H9 (cell line): ENCODE measurements around the gene TSC1. TPM values are rescaled to one million over a fixed set of nuclear protein-coding genes. Genes with fewer than 3 reads are reported as not detected.

Source experiments
- DNase-seq: peaks from one replicate; pipeline ENCODE4 v3.0.0-alpha.2; 2017
- H2AFZ ChIP-seq: one replicate; pipeline ENCODE4 v1.6.1; 2013; ENCODE audit warnings: mild to moderate bottlenecking, low read length, control low read depth, moderate library complexity
- H2AK5ac ChIP-seq: 2 replicates; pipeline ENCODE4 v1.6.1; 2013; ENCODE audit warnings: low read length, control low read depth, mixed read lengths; ENCODE audit not compliant: insufficient read length
- H2BK120ac ChIP-seq: one replicate; pipeline ENCODE4 v1.6.1; 2013; ENCODE audit warnings: low read depth, mild to moderate bottlenecking, low read length, control low read depth, inconsistent platforms; ENCODE audit not compliant: poor library complexity, severe bottlenecking
- H2BK12ac ChIP-seq: 2 replicates; pipeline ENCODE4 v1.6.1; 2013; ENCODE audit warnings: low read length, control low read depth, mixed read lengths, low read depth; ENCODE audit not compliant: insufficient read length
- H2BK15ac ChIP-seq: 2 replicates; pipeline ENCODE4 v1.6.1; 2013; ENCODE audit warnings: low read depth, low read length, control low read depth
- H2BK20ac ChIP-seq: one replicate; pipeline ENCODE4 v1.6.1; 2013; ENCODE audit warnings: low read depth, mild to moderate bottlenecking, low read length, control low read depth, inconsistent platforms; ENCODE audit not compliant: poor library complexity, severe bottlenecking
- H2BK5ac ChIP-seq: 2 replicates; pipeline ENCODE4 v1.6.1; 2013; ENCODE audit warnings: low read length, control low read depth, mixed read lengths; ENCODE audit not compliant: insufficient read length
- H3K14ac ChIP-seq: 2 replicates; pipeline ENCODE4 v1.6.1; 2013; ENCODE audit warnings: low read length, control low read depth; ENCODE audit not compliant: insufficient read depth
- H3K18ac ChIP-seq: 2 replicates; pipeline ENCODE4 v1.6.1; 2013; ENCODE audit warnings: low read depth, mild to moderate bottlenecking, mixed read lengths, low read length, control low read depth; ENCODE audit not compliant: insufficient read length
- H3K23ac ChIP-seq: 2 replicates; pipeline ENCODE4 v1.6.1; 2013; ENCODE audit warnings: low read length, control low read depth, mixed read lengths, low read depth; ENCODE audit not compliant: insufficient read length
- H3K23me2 ChIP-seq: 2 replicates; pipeline ENCODE4 v1.6.1; 2013; ENCODE audit warnings: low read depth, mild to moderate bottlenecking, mixed read lengths, low read length, control low read depth; ENCODE audit not compliant: insufficient read length, poor library complexity, severe bottlenecking
- H3K27ac ChIP-seq: 2 replicates; pipeline ENCODE4 v1.5.1; 2013; ENCODE audit warnings: low read length, control low read depth, mixed read lengths, low read depth; ENCODE audit not compliant: insufficient read length
- H3K27me3 ChIP-seq: 2 replicates; pipeline ENCODE4 v1.6.1; 2013; ENCODE audit warnings: low read length, control low read depth, inconsistent platforms; ENCODE audit not compliant: insufficient read depth
- H3K4ac ChIP-seq: 2 replicates; pipeline ENCODE4 v1.6.1; 2013; ENCODE audit warnings: low read depth, mild to moderate bottlenecking, control low read depth, inconsistent platforms, low read length, moderate library complexity
- H3K4me1 ChIP-seq: 2 replicates; pipeline ENCODE4 v1.6.1; 2013; ENCODE audit warnings: low read length, control low read depth, inconsistent platforms; ENCODE audit not compliant: insufficient read depth
- H3K4me2 ChIP-seq: 2 replicates; pipeline ENCODE4 v1.6.1; 2013; ENCODE audit warnings: low read length, control low read depth, mixed read lengths; ENCODE audit not compliant: insufficient read length, insufficient read depth
- H3K56ac ChIP-seq: 2 replicates; pipeline ENCODE4 v1.6.1; 2013; ENCODE audit warnings: low read depth, mild to moderate bottlenecking, mixed read lengths, low read length, control low read depth; ENCODE audit not compliant: insufficient read length
- H3K79me1 ChIP-seq: 2 replicates; pipeline ENCODE4 v1.6.1; 2013; ENCODE audit warnings: low read depth, mild to moderate bottlenecking, moderate library complexity, low read length, control low read depth, inconsistent platforms; ENCODE audit not compliant: insufficient read depth, poor library complexity, severe bottlenecking
- H3K79me2 ChIP-seq: 2 replicates; pipeline ENCODE4 v1.6.1; 2013; ENCODE audit warnings: low read length, control low read depth, inconsistent platforms; ENCODE audit not compliant: insufficient read depth
- H3K9ac ChIP-seq: 2 replicates; pipeline ENCODE4 v1.6.1; 2013; ENCODE audit warnings: low read length, control low read depth, mixed read lengths; ENCODE audit not compliant: insufficient read length; ENCODE audit errors: extremely low read depth
- H3K9me3 ChIP-seq: one replicate; pipeline ENCODE4 v1.6.1; 2013; ENCODE audit warnings: low read depth, low read length, inconsistent platforms; ENCODE audit not compliant: control insufficient read depth
- H3T11ph ChIP-seq: one replicate; pipeline ENCODE4 v1.6.1; 2013; ENCODE audit warnings: mild to moderate bottlenecking, low read length, control low read depth, inconsistent platforms
- H4K20me1 ChIP-seq: one replicate; pipeline ENCODE4 v1.6.1; 2013; ENCODE audit not compliant: control insufficient read depth, insufficient read length, insufficient read depth
- H4K5ac ChIP-seq: 2 replicates; pipeline ENCODE4 v1.6.1; 2013; ENCODE audit warnings: low read depth, mild to moderate bottlenecking, mixed read lengths, low read length, control low read depth; ENCODE audit not compliant: insufficient read length
- H4K8ac ChIP-seq: replicated peaks from 2 replicates; pipeline ENCODE4 v1.6.1; 2013; ENCODE audit warnings: low read length, control low read depth, mixed read lengths, low read depth; ENCODE audit not compliant: insufficient read length
- H4K91ac ChIP-seq: 2 replicates; pipeline ENCODE4 v1.6.1; 2013; ENCODE audit warnings: low read depth, mild to moderate bottlenecking, moderate library complexity, mixed read lengths, low read length, control low read depth; ENCODE audit not compliant: insufficient read length
- H3K27ac Mint-ChIP-seq, 3 experiments: 2 replicates in 2 of 3; 3 replicates in 1 of 3; pipeline ENCODE4 v1.8.0; 2020 to 2021; ENCODE audit warnings: mixed read lengths in 3 of 3, mild to moderate bottlenecking in 1 of 3, moderate library complexity in 1 of 3
- H3K27me3 Mint-ChIP-seq: 2 replicates; pipeline ENCODE4 v1.8.0; 2021; ENCODE audit warnings: low read depth, mild to moderate bottlenecking, moderate library complexity, mixed read lengths
- H3K36me3 Mint-ChIP-seq, 3 experiments: 2 replicates in 2 of 3; 3 replicates in 1 of 3; pipeline ENCODE4 v1.8.0; 2020 to 2021; ENCODE audit warnings: low read depth in 3 of 3, mixed read lengths in 3 of 3; ENCODE audit not compliant: insufficient read depth in 1 of 3
- H3K4me1 Mint-ChIP-seq, 2 experiments: 2 replicates each; pipeline ENCODE4 v1.8.0; 2020; ENCODE audit warnings: mixed read lengths in 2 of 2
- H3K4me3 Mint-ChIP-seq, 2 experiments: 2 replicates in 1 of 2; 3 replicates in 1 of 2; pipeline ENCODE4 v1.8.0; 2020 to 2021; ENCODE audit warnings: mild to moderate bottlenecking in 2 of 2, mixed read lengths in 2 of 2, moderate library complexity in 1 of 2
- H3K9me3 Mint-ChIP-seq, 2 experiments: 2 replicates in 1 of 2; 3 replicates in 1 of 2; pipeline ENCODE4 v1.8.0; 2020; ENCODE audit warnings: mild to moderate bottlenecking in 2 of 2, mixed read lengths in 2 of 2, moderate library complexity in 1 of 2
- CTCF ChIP-seq: fragments of 200-600 bp; sonication (generic); conservative IDR thresholded peaks from 3 replicates; pipeline ENCODE4 v1.8.0; 2021; ENCODE audit warnings: antibody characterized with exemption, mild to moderate bottlenecking
- WGBS: extraction: QIAGEN DNeasy Blood & Tissue Kit; methylation state at CpG from one replicate; pipeline ENCODE4 v1.1.7; 2013; ENCODE audit warnings: missing lambda C conversion rate, low lambda C conversion rate, mixed read lengths; ENCODE audit not compliant: insufficient read length; ENCODE audit errors: extremely low coverage; 5-methylcytosine and 5-hydroxymethylcytosine counted together
- total RNA-seq: library from RNA; stranded (reverse); gene quantifications from 2 replicates; pipeline ENCODE4 v1.2.1, GENCODE V29; 2021

The TSC1 gene
- total RNA-seq, 1 experiment from 2014 or later = 32.7 TPM

DNA sequence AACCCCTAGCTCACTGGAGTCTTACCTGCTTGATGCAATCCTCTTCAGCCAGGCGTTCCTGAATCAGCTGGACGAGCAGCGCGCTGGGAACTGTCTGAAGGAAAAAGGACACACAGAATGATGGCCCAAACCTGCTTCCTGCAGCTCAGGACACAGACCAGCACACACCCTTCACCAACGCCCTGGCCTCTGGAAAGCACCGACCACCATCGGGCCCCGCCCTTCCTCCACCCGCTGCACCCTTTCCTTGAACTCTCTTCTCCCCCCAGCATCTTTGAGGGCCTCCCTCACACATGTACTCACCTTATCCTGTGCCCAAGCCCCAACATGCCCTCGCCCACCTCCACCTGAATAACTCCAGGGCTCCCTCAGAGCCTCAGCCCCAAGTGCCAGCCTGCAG is 89.6 kb downstream of the TSC1 start:
- Histone ChIP-seq H3K79me2 (no peaks in the 10 kb centered on the region), H4K20me1 (no peaks in the 10 kb centered on the region), H4K5ac (no peak overlapping the region), H2BK15ac (no peak overlapping the region), H3K14ac (no peak overlapping the region), H2BK20ac (no peak overlapping the region), H4K8ac (no peak overlapping the region), H3K4me1 (no peaks in the 10 kb centered on the region), H3K9me3 (no peaks in the 10 kb centered on the region), H2AFZ (no peak overlapping the region), H3K27me3 (no peaks in the 10 kb centered on the region), H2AK5ac (no peak overlapping the region), H3K23ac (no peak overlapping the region), H3T11ph (no peak overlapping the region), H3K23me2 (no peaks in the 10 kb centered on the region), H4K91ac (no peak overlapping the region), H2BK120ac (no peak overlapping the region), H3K4me2 (no peak overlapping the region), H3K27ac (no peak overlapping the region), H3K56ac (no peak overlapping the region), H2BK12ac (no peak overlapping the region), H3K9ac (no peak overlapping the region), H3K79me1 (no peaks in the 10 kb centered on the region), H3K4ac (no peak overlapping the region), H2BK5ac (no peak overlapping the region), H3K18ac (no peak overlapping the region)
- no CpG with 5 or more reads among the region's 10 CpGs for WGBS
- Mint-ChIP-seq H3K4me1 (peaks cover 28 to 34% of the 10 kb centered on the region in 2 experiments), H3K27me3 (peaks cover 16% of the 10 kb centered on the region), H3K9me3 (no peaks in the 10 kb centered on the region; a peak in 1 of 5 replicates), H3K36me3 (no peaks in the 10 kb centered on the region), H3K4me3 (no peak overlapping the region), H3K27ac (no peak overlapping the region)
- no peak for DNase-seq
- no peak for TF ChIP-seq CTCF
